ENCODE results near the gene C19orf12. TPM values are rescaled to one million over a fixed set of nuclear protein-coding genes. Genes with fewer than 3 reads are reported as not detected.

Gene C19orf12
- total RNA-seq, 2 experiments from 2014 or later, result 7.7 TPM

- ChIA-PET CTCF (no interaction called here), POLR2A (no interaction called here)
- TF ChIP-seq CTCF (IDR thresholded peaks at IDR 0.05), result no peak
- intact Hi-C loops (cut with DNase I, micrococcal nuclease), result loop anchor here in 1 of 2 experiments (10.0 kb wide), 1 partner anchor 227 kb away; no protein-coding TSS in a partner anchor
- Mint-ChIP-seq H3K4me3 (no peak overlapping the region), H3K36me3 (ENCODE audit: low read depth) (no peaks in the 10 kb centered on the region), H3K4me1 (ENCODE audit: low read depth) (no peaks in the 10 kb centered on the region), H3K27me3 (peaks cover 9% of the 10 kb centered on the region), H3K9me3 (no peaks in the 10 kb centered on the region), H3K27ac (no peak overlapping the region)
- Histone ChIP-seq H3K27me3 (ENCODE audit: control insufficient read depth in 1 of 2, insufficient read depth in 2 of 2, low read length in 2 of 2) (no peaks in the 10 kb centered on the region), H3K36me3 (ENCODE audit: insufficient read depth, low read length) (no peaks in the 10 kb centered on the region), H3K4me1 (ENCODE audit: insufficient read depth, low read length) (no peaks in the 10 kb centered on the region), H3K9me3 (ENCODE audit: control insufficient read depth in 1 of 2, insufficient read depth in 1 of 2, low read length in 2 of 2) (peaks cover 0 to 6% of the 10 kb centered on the region in 2 experiments), H3K4me3 (ENCODE audit: low read length) (no peak overlapping the region), H3K27ac (ENCODE audit: low read depth in 1 of 2, low read length in 2 of 2) (no peak overlapping the region)
- no peak for DNase-seq
- no peak for ATAC-seq (ENCODE audit: poor library complexity)
These were observed 22.5 kb upstream of the C19orf12 start for GRCh38 chr19:29737461-29738000.

GRCh38 chr19:29735829-29736228 is 20.8 kb upstream of the C19orf12 start:
- Histone ChIP-seq H3K27ac (ENCODE audit: low read depth in 1 of 2, low read length in 2 of 2) (no peak overlapping the region), H3K36me3 (ENCODE audit: insufficient read depth, low read length) (no peaks in the 10 kb centered on the region), H3K27me3 (ENCODE audit: control insufficient read depth in 1 of 2, insufficient read depth in 2 of 2, low read length in 2 of 2) (no peaks in the 10 kb centered on the region), H3K4me3 (ENCODE audit: low read length) (no peak overlapping the region), H3K9me3 (ENCODE audit: control insufficient read depth in 1 of 2, insufficient read depth in 1 of 2, low read length in 2 of 2) (peaks cover 0 to 6% of the 10 kb centered on the region in 2 experiments), H3K4me1 (ENCODE audit: insufficient read depth, low read length) (no peaks in the 10 kb centered on the region)
- ChIA-PET CTCF (no interaction called here), POLR2A (no interaction called here)
- Mint-ChIP-seq H3K36me3 (ENCODE audit: low read depth) (no peaks in the 10 kb centered on the region), H3K4me3 (no peak overlapping the region), H3K27me3 (peaks cover 10% of the 10 kb centered on the region), H3K9me3 (no peaks in the 10 kb centered on the region), H3K27ac (no peak overlapping the region), H3K4me1 (ENCODE audit: low read depth) (no peaks in the 10 kb centered on the region)
- ATAC-seq (ENCODE audit: poor library complexity) (no peak), DNase-seq (no peak)
- no peak for TF ChIP-seq CTCF (IDR thresholded peaks at IDR 0.05)
- intact Hi-C loops (cut with DNase I, micrococcal nuclease), result loop anchor here in 1 of 2 experiments (10.0 kb wide), 1 partner anchor 229 kb away; no protein-coding TSS in a partner anchor

GRCh38 chr19:29731331-29731850 is 16.3 kb upstream of the C19orf12 start:
- H3K9me3 ChIP-seq (ENCODE audit: control insufficient read depth in 1 of 2, insufficient read depth in 1 of 2, low read length in 2 of 2), result no peaks in the 10 kb centered on the region
- POLR2A ChIA-PET, result no interaction called here
- intact Hi-C loops (cut with DNase I, micrococcal nuclease), result loop anchor here (2.0 to 10.0 kb wide), 2 partner anchors 233 to 917 kb away; no protein-coding TSS in a partner anchor
- Mint-ChIP-seq H3K4me3 (no peak overlapping the region), H3K27ac (no peak overlapping the region), H3K9me3 (no peaks in the 10 kb centered on the region), H3K4me1 (ENCODE audit: low read depth) (no peaks in the 10 kb centered on the region), H3K36me3 (ENCODE audit: low read depth) (no peaks in the 10 kb centered on the region), H3K27me3 (peaks cover 23% of the 10 kb centered on the region)
- no peaks in the 10 kb centered on the region for H3K36me3 ChIP-seq (ENCODE audit: insufficient read depth, low read length)
- CTCF ChIA-PET, result interaction anchor here (1.9 kb wide), 2 partner anchors 29 to 142 kb away, joined by 8 to 14 read pairs; no protein-coding TSS in a partner anchor
- no peak overlapping the region for H3K4me3 ChIP-seq (ENCODE audit: low read length)
- ATAC-seq (ENCODE audit: poor library complexity) (no peak), DNase-seq (no peak)
- H3K4me1 ChIP-seq (ENCODE audit: insufficient read depth, low read length), result peaks cover 4% of the 10 kb centered on the region
- no peak overlapping the region for H3K27ac ChIP-seq (ENCODE audit: low read depth in 1 of 2, low read length in 2 of 2)
- peaks cover 0 to 5% of the 10 kb centered on the region in 2 experiments for H3K27me3 ChIP-seq (ENCODE audit: control insufficient read depth in 1 of 2, insufficient read depth in 2 of 2, low read length in 2 of 2)
- TF ChIP-seq CTCF (IDR thresholded peaks at IDR 0.05), result no peak

Measured in CD4-positive, alpha-beta T cell (primary cell).